Progenitor cell of endocrine pancreas (in vitro differentiated cells): ENCODE data around the gene IL11RA. TPM values are rescaled to one million over a fixed set of nuclear protein-coding genes. Genes with fewer than 3 reads are reported as not detected.

Source experiments
- DNase-seq: peaks from one replicate; pipeline ENCODE4 v3.0.0; 2021; ENCODE audit warnings: low spot score; ENCODE audit not compliant: unreplicated experiment
- H3K27ac Mint-ChIP-seq: 2 replicates; pipeline ENCODE4 v1.8.0; 2021; ENCODE audit warnings: mild to moderate bottlenecking, moderate library complexity, mixed read lengths
- H3K27me3 Mint-ChIP-seq: 2 replicates; pipeline ENCODE4 v1.8.0; 2021; ENCODE audit warnings: mixed read lengths
- H3K36me3 Mint-ChIP-seq: 2 replicates; pipeline ENCODE4 v1.8.0; 2022; ENCODE audit warnings: mixed read lengths; ENCODE audit not compliant: insufficient read depth
- H3K4me1 Mint-ChIP-seq: 2 replicates; pipeline ENCODE4 v1.8.0; 2021; ENCODE audit warnings: low read depth, mixed read lengths
- H3K4me3 Mint-ChIP-seq: 2 replicates; pipeline ENCODE4 v1.8.0; 2021; ENCODE audit warnings: low read depth, mild to moderate bottlenecking, moderate library complexity, mixed read lengths
- H3K9me3 Mint-ChIP-seq: 2 replicates; pipeline ENCODE4 v1.8.0; 2021; ENCODE audit warnings: low read depth, mixed read lengths
- CTCF ChIP-seq: fragments of 200-600 bp; sonication (generic); IDR thresholded peaks from one replicate; pipeline ENCODE4 v1.5.0; 2021; ENCODE audit warnings: antibody characterized with exemption, mild to moderate bottlenecking; ENCODE audit not compliant: unreplicated experiment
- total RNA-seq: library from RNA; stranded (reverse); gene quantifications from 2 replicates; pipeline ENCODE4 v1.2.1, GENCODE V29; 2021

Gene IL11RA
- total RNA-seq, 1 donor from 2014 or later, result 27.5 TPM

DNA sequence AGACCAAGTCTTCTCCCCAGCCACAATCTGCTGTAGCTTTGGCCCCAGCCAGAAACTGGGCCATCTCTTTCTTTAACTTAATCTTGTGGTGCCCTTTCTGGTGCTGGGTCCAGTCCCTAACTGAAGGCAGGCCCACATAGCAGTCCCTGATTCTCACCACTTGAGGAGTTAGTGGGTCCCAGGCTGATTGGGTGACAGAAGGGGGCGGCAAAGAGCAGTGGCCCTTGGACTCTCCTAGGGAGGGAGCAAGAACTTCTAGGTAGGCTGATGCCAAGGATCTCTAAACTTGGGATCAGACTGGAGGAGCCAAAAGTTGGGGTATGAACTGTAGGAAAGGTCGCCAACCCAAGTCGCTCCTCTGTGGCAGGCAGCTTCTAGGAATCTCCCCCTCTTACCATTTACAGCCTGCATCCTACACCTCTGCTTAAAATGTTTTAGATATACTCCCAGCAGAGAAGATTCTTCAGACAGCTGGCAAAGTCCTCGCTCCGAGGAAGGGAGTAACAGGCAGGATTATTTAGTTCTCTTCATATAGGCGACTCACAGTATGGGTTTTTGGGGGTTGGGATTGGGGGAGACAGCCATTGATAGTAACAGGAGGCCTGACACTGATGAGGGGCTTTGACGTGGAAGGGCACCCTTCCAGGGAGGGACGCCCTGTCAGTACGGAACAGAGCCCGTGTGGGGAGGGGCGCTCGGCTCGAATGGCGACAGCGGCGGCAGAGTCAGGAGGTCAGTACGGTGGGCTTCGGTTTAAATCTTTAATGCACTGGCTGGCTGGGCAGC, 12.5 kb downstream of the IL11RA start:
- H3K4me1 Mint-ChIP-seq, result peaks cover 4% of the 10 kb centered on the region
- TF ChIP-seq CTCF, result peak; percentile 78
- peaks cover 2% of the 10 kb centered on the region for H3K9me3 Mint-ChIP-seq
- peaks cover 4% of the 10 kb centered on the region for H3K36me3 Mint-ChIP-seq
- H3K27me3 Mint-ChIP-seq, result no peaks in the 10 kb centered on the region
- peak; percentile 60 for DNase-seq
- peak overlapping the region; percentile 90 for H3K27ac Mint-ChIP-seq
- H3K4me3 Mint-ChIP-seq, result peak overlapping the region; percentile 91

- peak; percentile 18 for DNase-seq
- Mint-ChIP-seq H3K36me3 (peaks cover 7% of the 10 kb centered on the region), H3K27me3 (no peaks in the 10 kb centered on the region)
Measured at GRCh38 chr9:34665067-34665380, 13.0 kb downstream of the IL11RA start.

GRCh38 chr9:34665381-34666250, 13.6 kb downstream of the IL11RA start:
- TF ChIP-seq CTCF, result no peak
- H3K4me3 Mint-ChIP-seq, result peak overlapping the region; percentile 91
- DNase-seq, result peak; percentile 87
- H3K27me3 Mint-ChIP-seq, result no peaks in the 10 kb centered on the region
- H3K36me3 Mint-ChIP-seq, result peaks cover 7% of the 10 kb centered on the region
- peak overlapping the region; percentile 97 for H3K27ac Mint-ChIP-seq
- peaks cover 4% of the 10 kb centered on the region for H3K4me1 Mint-ChIP-seq
- peaks cover 2% of the 10 kb centered on the region for H3K9me3 Mint-ChIP-seq

More at GRCh38 chr9:34665067-34665380, 13.0 kb downstream of the IL11RA start:
- no peak for TF ChIP-seq CTCF
- peaks cover 4% of the 10 kb centered on the region for H3K4me1 Mint-ChIP-seq
- H3K9me3 Mint-ChIP-seq, result peaks cover 2% of the 10 kb centered on the region
- H3K27ac Mint-ChIP-seq, result no peak overlapping the region
- H3K4me3 Mint-ChIP-seq, result peak overlapping the region; percentile 91

GRCh38 chr9:34669809-34670562, 18.0 kb downstream of the IL11RA start:
- Mint-ChIP-seq H3K36me3 (peaks cover 7% of the 10 kb centered on the region), H3K27me3 (no peaks in the 10 kb centered on the region), H3K4me1 (peaks cover 6% of the 10 kb centered on the region), H3K4me3 (no peak overlapping the region), H3K9me3 (peaks cover 2% of the 10 kb centered on the region), H3K27ac (no peak overlapping the region)
- no peak for TF ChIP-seq CTCF
- DNase-seq, result no peak

- H3K9me3 Mint-ChIP-seq, result peaks cover 2% of the 10 kb centered on the region
- peaks cover 7% of the 10 kb centered on the region for H3K36me3 Mint-ChIP-seq
- no peak for DNase-seq
- no peak overlapping the region for H3K4me3 Mint-ChIP-seq
- no peaks in the 10 kb centered on the region for H3K27me3 Mint-ChIP-seq
- no peak overlapping the region for H3K27ac Mint-ChIP-seq
- no peak for TF ChIP-seq CTCF
- peaks cover 4% of the 10 kb centered on the region for H3K4me1 Mint-ChIP-seq
Measured at GRCh38 chr9:34671307-34671706, 19.3 kb downstream of the IL11RA start.
